Liver (tissue), 3 donors: ENCODE data around the gene PELO.

Experiments used
- CTCF ChIP-seq: fragments of 150-350 bp; IDR thresholded peaks from 2 replicates; pipeline ENCODE4 v1.5.1; 2017; ENCODE audit warnings: improper control_type of control experiment, low read depth, low read length; ENCODE audit not compliant: missing input control
- TF ChIP-seq, protein P1 (sequence below): IDR thresholded peaks from 2 replicates; pipeline ENCODE4 v1.6.1; 2016; ENCODE audit warnings: antibody characterized with exemption, mild to moderate bottlenecking
- TF ChIP-seq, protein P2 (sequence below): IDR thresholded peaks from 2 replicates; pipeline ENCODE4 v1.6.1; 2016; ENCODE audit warnings: antibody characterized with exemption
- TF ChIP-seq, protein P3 (sequence below): IDR thresholded peaks from 2 replicates; pipeline ENCODE4 v1.6.1; 2016; ENCODE audit warnings: antibody characterized with exemption
- donor health status: healthy.
- donor health status: healthy.

GRCh38 chr5:52807037-52807436, 19.3 kb downstream of the PELO start:
- TF ChIP-seq CTCF: no peak
- TF ChIP-seq, protein P1, sequence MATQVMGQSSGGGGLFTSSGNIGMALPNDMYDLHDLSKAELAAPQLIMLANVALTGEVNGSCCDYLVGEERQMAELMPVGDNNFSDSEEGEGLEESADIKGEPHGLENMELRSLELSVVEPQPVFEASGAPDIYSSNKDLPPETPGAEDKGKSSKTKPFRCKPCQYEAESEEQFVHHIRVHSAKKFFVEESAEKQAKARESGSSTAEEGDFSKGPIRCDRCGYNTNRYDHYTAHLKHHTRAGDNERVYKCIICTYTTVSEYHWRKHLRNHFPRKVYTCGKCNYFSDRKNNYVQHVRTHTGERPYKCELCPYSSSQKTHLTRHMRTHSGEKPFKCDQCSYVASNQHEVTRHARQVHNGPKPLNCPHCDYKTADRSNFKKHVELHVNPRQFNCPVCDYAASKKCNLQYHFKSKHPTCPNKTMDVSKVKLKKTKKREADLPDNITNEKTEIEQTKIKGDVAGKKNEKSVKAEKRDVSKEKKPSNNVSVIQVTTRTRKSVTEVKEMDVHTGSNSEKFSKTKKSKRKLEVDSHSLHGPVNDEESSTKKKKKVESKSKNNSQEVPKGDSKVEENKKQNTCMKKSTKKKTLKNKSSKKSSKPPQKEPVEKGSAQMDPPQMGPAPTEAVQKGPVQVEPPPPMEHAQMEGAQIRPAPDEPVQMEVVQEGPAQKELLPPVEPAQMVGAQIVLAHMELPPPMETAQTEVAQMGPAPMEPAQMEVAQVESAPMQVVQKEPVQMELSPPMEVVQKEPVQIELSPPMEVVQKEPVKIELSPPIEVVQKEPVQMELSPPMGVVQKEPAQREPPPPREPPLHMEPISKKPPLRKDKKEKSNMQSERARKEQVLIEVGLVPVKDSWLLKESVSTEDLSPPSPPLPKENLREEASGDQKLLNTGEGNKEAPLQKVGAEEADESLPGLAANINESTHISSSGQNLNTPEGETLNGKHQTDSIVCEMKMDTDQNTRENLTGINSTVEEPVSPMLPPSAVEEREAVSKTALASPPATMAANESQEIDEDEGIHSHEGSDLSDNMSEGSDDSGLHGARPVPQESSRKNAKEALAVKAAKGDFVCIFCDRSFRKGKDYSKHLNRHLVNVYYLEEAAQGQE: no peak
- TF ChIP-seq, protein P2, sequence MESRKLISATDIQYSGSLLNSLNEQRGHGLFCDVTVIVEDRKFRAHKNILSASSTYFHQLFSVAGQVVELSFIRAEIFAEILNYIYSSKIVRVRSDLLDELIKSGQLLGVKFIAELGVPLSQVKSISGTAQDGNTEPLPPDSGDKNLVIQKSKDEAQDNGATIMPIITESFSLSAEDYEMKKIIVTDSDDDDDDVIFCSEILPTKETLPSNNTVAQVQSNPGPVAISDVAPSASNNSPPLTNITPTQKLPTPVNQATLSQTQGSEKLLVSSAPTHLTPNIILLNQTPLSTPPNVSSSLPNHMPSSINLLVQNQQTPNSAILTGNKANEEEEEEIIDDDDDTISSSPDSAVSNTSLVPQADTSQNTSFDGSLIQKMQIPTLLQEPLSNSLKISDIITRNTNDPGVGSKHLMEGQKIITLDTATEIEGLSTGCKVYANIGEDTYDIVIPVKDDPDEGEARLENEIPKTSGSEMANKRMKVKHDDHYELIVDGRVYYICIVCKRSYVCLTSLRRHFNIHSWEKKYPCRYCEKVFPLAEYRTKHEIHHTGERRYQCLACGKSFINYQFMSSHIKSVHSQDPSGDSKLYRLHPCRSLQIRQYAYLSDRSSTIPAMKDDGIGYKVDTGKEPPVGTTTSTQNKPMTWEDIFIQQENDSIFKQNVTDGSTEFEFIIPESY: no peak
- TF ChIP-seq, protein P3, sequence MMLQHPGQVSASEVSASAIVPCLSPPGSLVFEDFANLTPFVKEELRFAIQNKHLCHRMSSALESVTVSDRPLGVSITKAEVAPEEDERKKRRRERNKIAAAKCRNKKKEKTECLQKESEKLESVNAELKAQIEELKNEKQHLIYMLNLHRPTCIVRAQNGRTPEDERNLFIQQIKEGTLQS: no peak
